MM.1S (cell line): Measurements from ENCODE around the gene APOBEC3A.
"Not testable (repeated sequence)": the region's sequence is repeated elsewhere in the genome, so short reads cannot be mapped to it uniquely, and the experiment has no call there.

Experiments
- DNase-seq: peaks from one replicate; pipeline ENCODE4 v3.0.0-alpha.2; 2015
- H2AFZ ChIP-seq: fragments of 300-600 bp; sonication (generic); 2 replicates; pipeline ENCODE4 v1.6.0; 2016; ENCODE audit warnings: antibody characterized with exemption, low read length
- H3F3A ChIP-seq: fragments of 300-600 bp; sonication (generic); 2 replicates; pipeline ENCODE4 v1.6.1; 2016; ENCODE audit warnings: mild to moderate bottlenecking, antibody characterized with exemption, low read length, moderate library complexity, mixed read lengths; ENCODE audit not compliant: insufficient read depth
- H3K27ac ChIP-seq: fragments of 300-600 bp; sonication (generic); 2 replicates; pipeline ENCODE4 v1.5.1; 2016; ENCODE audit warnings: mild to moderate bottlenecking, low read length
- H3K27me3 ChIP-seq: fragments of 300-600 bp; sonication (generic); replicated peaks from 2 replicates; pipeline ENCODE4 v1.6.0; 2016; ENCODE audit warnings: low read length; ENCODE audit not compliant: insufficient read depth
- H3K36me3 ChIP-seq: fragments of 300-600 bp; sonication (generic); replicated peaks from 2 replicates; pipeline ENCODE4 v1.6.1; 2016; ENCODE audit warnings: mild to moderate bottlenecking, low read length, mixed read lengths; ENCODE audit not compliant: insufficient read depth
- H3K4me1 ChIP-seq: fragments of 300-600 bp; sonication (generic); 2 replicates; pipeline ENCODE4 v1.6.1; 2016; ENCODE audit warnings: low read length, mixed read lengths
- H3K4me2 ChIP-seq: fragments of 300-600 bp; sonication (generic); 2 replicates; pipeline ENCODE4 v1.6.0; 2016; ENCODE audit warnings: low read depth, low read length
- H3K4me3 ChIP-seq: fragments of 300-600 bp; sonication (generic); 2 replicates; pipeline ENCODE4 v1.5.1; 2016; ENCODE audit warnings: low read length, mixed read lengths
- H3K79me2 ChIP-seq: fragments of 300-600 bp; sonication (generic); 2 replicates; pipeline ENCODE4 v1.6.1; 2016; ENCODE audit warnings: mixed run types, low read length, mixed read lengths
- H3K9ac ChIP-seq: fragments of 300-600 bp; sonication (generic); 2 replicates; pipeline ENCODE4 v1.6.1; 2016; ENCODE audit warnings: low read length, mixed read lengths
- H3K9me2 ChIP-seq: fragments of 300-600 bp; sonication (generic); replicated peaks from 2 replicates; pipeline ENCODE4 v1.6.1; 2016; ENCODE audit warnings: mild to moderate bottlenecking, low read length, mixed read lengths; ENCODE audit not compliant: insufficient read depth
- H3K9me3 ChIP-seq: fragments of 300-600 bp; sonication (generic); replicated peaks from 2 replicates; pipeline ENCODE4 v1.6.1; 2016; ENCODE audit warnings: mild to moderate bottlenecking, low read length, mixed read lengths; ENCODE audit not compliant: insufficient read depth
- H4K20me1 ChIP-seq: fragments of 300-600 bp; sonication (generic); 2 replicates; pipeline ENCODE4 v1.6.1; 2016; ENCODE audit warnings: mild to moderate bottlenecking, low read length, moderate library complexity, mixed read lengths; ENCODE audit not compliant: insufficient read depth
- EZH2 ChIP-seq: fragments of 300-600 bp; sonication (generic); optimal IDR thresholded peaks from 2 replicates; pipeline ENCODE3; 2017; ENCODE audit warnings: low read depth, mild to moderate bottlenecking, antibody characterized with exemption, low read length, mixed read lengths
- EZH2phosphoT487 ChIP-seq: fragments of 300-600 bp; sonication (generic); IDR thresholded peaks from 2 replicates; pipeline ENCODE4 v1.6.1; 2018; ENCODE audit warnings: antibody characterized with exemption, low read length
- TF ChIP-seq, protein P1 (sequence below): fragments of 300-600 bp; sonication (generic); IDR thresholded peaks from 2 replicates; pipeline ENCODE4 v1.5.1; 2016; ENCODE audit warnings: antibody characterized with exemption, low read length, mixed read lengths

Gene APOBEC3A

DNA sequence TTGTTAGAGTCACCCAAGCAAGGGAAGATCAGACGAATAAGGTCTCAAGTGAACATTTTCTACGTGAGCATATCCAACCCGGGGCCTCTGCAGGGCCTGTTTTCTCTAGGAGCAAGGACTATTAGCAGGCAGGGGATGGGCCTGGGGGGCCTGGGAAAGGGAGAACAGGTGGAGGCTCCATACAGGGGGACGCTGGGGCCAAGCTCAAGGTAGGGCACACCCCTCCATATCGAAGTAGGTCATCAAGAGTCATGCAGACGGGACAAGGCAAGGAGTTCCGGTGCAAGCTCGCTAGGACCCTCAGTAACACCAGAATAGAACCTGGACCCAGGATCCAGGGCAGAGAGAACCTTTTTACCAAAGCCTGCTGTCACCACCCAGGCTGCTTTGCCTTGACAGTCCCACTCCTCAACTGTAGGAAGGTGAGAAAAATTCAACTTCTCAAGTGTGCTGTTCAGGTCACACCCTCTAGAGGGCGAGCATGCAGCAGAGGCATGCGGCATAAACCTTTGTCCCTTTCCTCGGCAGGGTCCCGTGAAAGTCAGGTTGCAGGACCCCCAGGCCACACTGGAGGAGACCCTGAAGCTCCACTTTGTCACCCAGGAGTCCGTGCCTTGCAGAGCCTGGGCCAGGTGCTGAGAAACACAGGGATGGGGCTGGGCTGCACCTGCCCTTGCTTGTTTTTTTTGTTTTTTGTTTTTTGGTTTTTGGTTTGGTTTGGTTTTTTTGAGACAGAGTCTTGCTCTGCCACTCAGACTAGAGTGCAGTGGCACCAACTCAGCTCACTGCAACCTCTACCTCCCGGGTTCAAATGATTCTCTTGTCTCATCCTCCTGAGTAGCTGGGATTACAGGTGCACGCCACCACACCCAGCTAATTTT lies 16.1 kb downstream of the APOBEC3A start:
- H2AFZ ChIP-seq = peak overlapping the region; percentile 60
- no peak for TF ChIP-seq EZH2phosphoT487
- TF ChIP-seq, protein P1, sequence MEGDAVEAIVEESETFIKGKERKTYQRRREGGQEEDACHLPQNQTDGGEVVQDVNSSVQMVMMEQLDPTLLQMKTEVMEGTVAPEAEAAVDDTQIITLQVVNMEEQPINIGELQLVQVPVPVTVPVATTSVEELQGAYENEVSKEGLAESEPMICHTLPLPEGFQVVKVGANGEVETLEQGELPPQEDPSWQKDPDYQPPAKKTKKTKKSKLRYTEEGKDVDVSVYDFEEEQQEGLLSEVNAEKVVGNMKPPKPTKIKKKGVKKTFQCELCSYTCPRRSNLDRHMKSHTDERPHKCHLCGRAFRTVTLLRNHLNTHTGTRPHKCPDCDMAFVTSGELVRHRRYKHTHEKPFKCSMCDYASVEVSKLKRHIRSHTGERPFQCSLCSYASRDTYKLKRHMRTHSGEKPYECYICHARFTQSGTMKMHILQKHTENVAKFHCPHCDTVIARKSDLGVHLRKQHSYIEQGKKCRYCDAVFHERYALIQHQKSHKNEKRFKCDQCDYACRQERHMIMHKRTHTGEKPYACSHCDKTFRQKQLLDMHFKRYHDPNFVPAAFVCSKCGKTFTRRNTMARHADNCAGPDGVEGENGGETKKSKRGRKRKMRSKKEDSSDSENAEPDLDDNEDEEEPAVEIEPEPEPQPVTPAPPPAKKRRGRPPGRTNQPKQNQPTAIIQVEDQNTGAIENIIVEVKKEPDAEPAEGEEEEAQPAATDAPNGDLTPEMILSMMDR = peak; percentile 90
- no peaks in the 10 kb centered on the region for H3F3A ChIP-seq
- peaks cover under 1% of the 10 kb centered on the region for H3K4me1 ChIP-seq
- H3K4me3 ChIP-seq = no peak overlapping the region
- H3K27ac ChIP-seq = no peak overlapping the region
- H3K27me3 ChIP-seq = no peaks in the 10 kb centered on the region
- no peaks in the 10 kb centered on the region for H3K36me3 ChIP-seq
- no peaks in the 10 kb centered on the region for H4K20me1 ChIP-seq
- H3K79me2 ChIP-seq = no peaks in the 10 kb centered on the region
- no peaks in the 10 kb centered on the region for H3K9me3 ChIP-seq
- H3K9ac ChIP-seq = no peak overlapping the region; the same call in 1 of the 2 replicates
- H3K4me2 ChIP-seq = peak overlapping the region; percentile 38; the same call in 1 of the 2 replicates
- no peaks in the 10 kb centered on the region for H3K9me2 ChIP-seq
- peak; percentile 74 for DNase-seq

GRCh38 chr22:38974170-38974825 lies 16.9 kb downstream of the APOBEC3A start:
- no peaks in the 10 kb centered on the region for H3K79me2 ChIP-seq
- no peaks in the 10 kb centered on the region for H4K20me1 ChIP-seq
- no peak overlapping the region for H3K27ac ChIP-seq
- no peaks in the 10 kb centered on the region for H3K9me3 ChIP-seq
- TF ChIP-seq, protein P1 = no peak
- TF ChIP-seq EZH2 (no peak), EZH2phosphoT487 (no peak)
- H3K4me2 ChIP-seq = no peak overlapping the region
- H3K27me3 ChIP-seq = no peaks in the 10 kb centered on the region
- H3K4me1 ChIP-seq = no peaks in the 10 kb centered on the region
- H3F3A ChIP-seq = no peaks in the 10 kb centered on the region
- H3K9ac ChIP-seq = no peak overlapping the region
- H2AFZ ChIP-seq = no peak overlapping the region
- no peak for DNase-seq
- no peaks in the 10 kb centered on the region for H3K9me2 ChIP-seq
- no peak overlapping the region for H3K4me3 ChIP-seq
- no peaks in the 10 kb centered on the region for H3K36me3 ChIP-seq

DNA sequence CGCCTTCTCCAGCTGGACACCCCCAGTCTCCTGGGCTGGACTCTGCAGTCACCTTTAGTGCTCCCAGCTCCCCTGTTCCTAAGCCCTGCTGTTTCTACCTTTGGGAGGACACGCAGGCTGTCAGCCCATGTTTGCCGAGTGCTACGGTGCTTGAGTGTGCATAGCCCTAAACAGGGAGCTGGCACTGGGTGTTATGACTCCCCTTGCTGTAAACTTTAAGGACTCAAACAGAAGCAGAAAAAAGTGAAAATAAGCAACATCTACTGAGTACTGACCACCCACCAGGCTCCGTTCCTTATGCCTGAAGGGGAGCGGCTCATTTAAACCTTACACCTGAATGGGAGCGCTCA lies 17.4 kb downstream of the APOBEC3A start:
- H2AFZ ChIP-seq = no peak overlapping the region
- H3F3A ChIP-seq = no peaks in the 10 kb centered on the region
- no peaks in the 10 kb centered on the region for H4K20me1 ChIP-seq
- no peaks in the 10 kb centered on the region for H3K27me3 ChIP-seq
- no peak for TF ChIP-seq EZH2
- TF ChIP-seq, protein P1 = no peak
- no peak for TF ChIP-seq EZH2phosphoT487
- no peaks in the 10 kb centered on the region for H3K4me1 ChIP-seq
- DNase-seq = no peak
- H3K4me3 ChIP-seq = no peak overlapping the region
- H3K9me2 ChIP-seq = no peaks in the 10 kb centered on the region
- H3K9me3 ChIP-seq = no peaks in the 10 kb centered on the region
- no peak overlapping the region for H3K27ac ChIP-seq
- no peaks in the 10 kb centered on the region for H3K36me3 ChIP-seq
- no peaks in the 10 kb centered on the region for H3K79me2 ChIP-seq
- no peak overlapping the region for H3K4me2 ChIP-seq
- no peak overlapping the region for H3K9ac ChIP-seq

- H3K4me1 ChIP-seq, H3K9ac ChIP-seq, H3K4me3 ChIP-seq, H3K4me2 ChIP-seq, H3F3A ChIP-seq, H3K9me2 ChIP-seq, H3K9me3 ChIP-seq, H3K27ac ChIP-seq, H3K79me2 ChIP-seq, H2AFZ ChIP-seq, H3K36me3 ChIP-seq, DNase-seq, H3K27me3 ChIP-seq, H4K20me1 ChIP-seq: not testable (repeated sequence)
Measured at GRCh38 chr22:38977289-38977688, 19.9 kb downstream of the APOBEC3A start.

DNA sequence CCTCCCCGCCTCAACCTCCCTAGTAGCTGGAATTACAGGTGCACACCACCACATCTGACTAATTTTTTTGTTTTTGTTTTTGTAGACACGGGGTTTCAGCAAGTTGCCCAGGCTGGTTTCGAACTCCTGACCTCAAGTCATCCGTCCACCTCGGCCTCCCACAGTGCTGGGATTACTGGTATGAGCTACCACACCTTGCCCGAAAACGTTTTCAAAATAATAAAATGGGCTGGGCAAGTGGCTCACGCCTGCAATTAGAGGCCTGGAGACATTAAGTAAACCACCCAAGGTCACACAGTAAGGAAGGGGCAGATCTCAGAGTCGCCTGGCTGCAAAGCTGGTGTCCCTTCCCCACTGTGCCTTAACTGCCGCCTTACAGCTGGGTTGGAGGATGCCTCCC lies 23.2 kb downstream of the APOBEC3A start:
- H3K9ac ChIP-seq, DNase-seq, H2AFZ ChIP-seq, H3K36me3 ChIP-seq, H3K9me2 ChIP-seq, H3K27me3 ChIP-seq, H4K20me1 ChIP-seq, H3K9me3 ChIP-seq, H3K4me3 ChIP-seq, H3K27ac ChIP-seq, H3K4me2 ChIP-seq: not testable (repeated sequence)
- Histone ChIP-seq H3F3A (peaks cover 25% of the 10 kb centered on the region), H3K79me2 (peaks cover 16% of the 10 kb centered on the region), H3K4me1 (peaks cover 32% of the 10 kb centered on the region)
